Hematopoietic multipotent progenitor cell treated with erythropoietin and hydrocortisone succinate and interleukin-3 and kit ligand, for 6 days (in vitro differentiated cells): ENCODE results near the gene DPH1.

Experiments used
- DNase-seq: peaks from one replicate; pipeline ENCODE4 v3.0.0-alpha.2; 2015

Gene DPH1

GRCh38 chr17:2051933-2052559, 22.1 kb downstream of the DPH1 start:
- DNase-seq = no peak

DNA sequence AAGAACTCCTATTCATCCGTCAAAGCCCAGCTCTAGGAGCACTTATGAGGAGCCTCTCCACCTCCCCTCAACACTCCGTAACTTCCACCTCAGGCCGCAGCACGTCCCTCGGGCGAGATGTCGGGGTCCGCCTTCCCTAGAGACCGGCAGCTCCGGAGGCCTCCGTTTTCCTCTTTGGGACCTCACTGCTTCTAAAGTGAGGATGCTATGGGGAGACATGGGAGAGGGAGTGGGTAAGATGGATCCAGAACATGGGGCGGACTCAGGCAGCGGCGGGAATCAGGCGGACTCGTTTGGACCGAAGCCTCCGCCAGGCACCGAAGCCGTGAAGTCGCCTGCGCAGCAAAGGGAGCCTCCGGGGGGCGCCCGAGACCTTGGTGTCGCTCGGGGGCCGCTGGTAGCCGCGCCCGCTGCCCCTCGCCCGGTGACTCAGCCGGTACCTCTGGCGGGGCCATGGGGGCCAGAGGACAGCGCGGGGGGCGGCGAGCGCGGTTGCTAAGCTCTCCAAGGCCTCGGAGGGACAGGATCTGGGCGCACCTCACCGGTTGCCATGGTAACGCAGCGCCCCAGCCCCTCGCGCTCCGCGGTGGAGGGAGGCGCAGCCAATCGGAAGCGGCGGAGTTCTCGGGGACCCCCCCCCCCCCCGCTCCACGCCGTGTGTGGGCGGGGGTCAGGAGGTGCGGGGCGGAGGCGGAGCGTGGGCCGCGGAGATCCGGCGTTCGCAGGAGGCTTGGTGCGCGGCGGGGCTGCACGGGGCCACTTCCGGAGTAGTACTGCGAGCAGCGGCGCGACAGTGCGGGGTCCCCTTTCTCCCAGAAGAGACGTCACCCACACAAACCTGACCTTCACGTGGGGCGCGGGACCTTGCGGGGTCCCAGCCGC, 23.7 kb downstream of the DPH1 start:
- DNase-seq = peak; percentile 81

- no peak for DNase-seq
Observed at GRCh38 chr17:2054262-2054511, 24.2 kb downstream of the DPH1 start.

DNA sequence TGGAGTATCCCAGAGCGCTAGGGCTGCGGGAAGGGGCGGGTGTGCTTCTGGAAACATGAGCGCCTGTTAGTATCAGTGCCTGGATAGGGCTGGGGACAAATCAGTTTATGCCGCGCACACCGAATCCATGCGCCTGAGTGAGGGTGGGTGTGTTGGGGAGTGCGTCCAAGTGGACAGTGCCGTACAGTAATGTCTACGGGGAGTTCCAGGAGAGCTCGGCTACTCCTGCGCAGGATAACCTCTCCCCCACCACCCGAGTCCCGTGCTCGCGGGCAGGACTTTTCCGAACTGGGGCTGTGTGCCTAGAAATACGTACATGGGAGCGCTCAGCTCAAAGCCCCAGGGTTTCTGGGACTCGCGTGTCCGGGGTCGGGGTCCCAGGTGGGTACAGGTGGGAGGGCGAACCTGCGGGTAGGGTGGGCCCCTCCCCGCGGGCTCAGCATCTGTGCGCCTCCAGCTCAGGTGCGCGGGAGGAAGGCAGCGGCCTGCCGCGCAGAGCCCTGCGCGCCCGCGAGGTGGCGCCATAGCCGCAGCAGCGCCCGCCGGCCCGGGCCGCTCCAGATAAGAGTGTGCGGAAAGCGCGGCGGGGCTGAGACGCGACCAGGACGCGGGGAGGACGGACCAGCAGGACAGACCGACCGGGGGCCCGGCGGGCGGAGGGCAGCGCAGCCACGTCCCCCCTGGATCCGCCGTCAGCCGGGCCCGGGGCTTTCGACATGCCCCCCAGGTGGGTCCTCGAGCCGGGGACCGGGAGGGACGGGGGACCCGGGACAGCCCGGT, 24.7 kb downstream of the DPH1 start, which contains the start of gene HIC1:
TSS of gene HIC1 (plus strand) at position 592 of the 780 bp plus-strand sequence. CDS start 1,588 bp downstream, outside the sequence.
- peak; percentile 80 for DNase-seq

DNA sequence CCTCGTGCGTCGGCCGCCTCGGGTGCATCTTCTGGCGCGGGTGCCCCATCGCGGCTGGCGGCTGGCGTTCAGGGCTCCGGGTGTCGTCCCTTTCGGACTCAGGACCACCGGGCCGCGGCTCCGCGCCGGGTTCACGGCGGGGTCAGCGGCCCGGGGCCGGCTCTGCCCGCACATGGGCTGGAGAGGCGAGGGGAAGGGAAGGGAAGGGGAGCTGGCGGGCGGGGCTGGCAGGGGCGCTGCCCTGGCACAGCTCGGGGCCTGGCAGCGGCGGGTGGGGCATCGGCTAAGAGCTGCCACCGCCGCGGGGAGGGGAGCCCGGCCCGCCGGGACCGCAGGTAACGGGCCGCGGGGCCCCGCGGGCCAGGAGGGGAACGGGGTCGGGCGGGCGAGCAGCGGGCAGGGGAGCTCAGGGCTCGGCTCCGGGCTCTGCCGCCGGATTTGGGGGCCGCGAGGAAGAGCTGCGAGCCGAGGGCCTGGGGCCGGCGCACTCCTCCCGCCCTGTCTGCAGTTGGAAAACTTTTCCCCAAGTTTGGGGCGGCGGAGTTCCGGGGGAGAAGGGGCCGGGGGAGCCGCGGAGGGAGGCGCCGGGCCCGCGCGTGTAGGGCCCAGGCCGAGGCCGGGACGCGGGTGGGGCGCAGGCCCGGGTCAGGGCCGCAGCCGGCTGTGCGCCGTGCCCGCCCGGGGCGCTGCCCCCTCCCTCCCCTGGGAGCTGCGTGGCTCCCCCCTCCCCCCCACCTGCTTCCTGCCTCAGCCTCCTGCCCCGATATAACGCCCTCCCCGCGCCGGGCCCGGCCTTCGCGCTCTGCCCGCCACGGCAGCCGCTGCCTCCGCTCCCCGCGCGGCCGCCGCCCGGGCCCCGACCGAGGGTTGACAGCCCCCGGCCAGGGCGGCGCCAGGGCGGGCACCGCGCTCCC, 25.6 kb downstream of the DPH1 start:
- DNase-seq = no peak

GRCh38 chr17:2056206-2057174, 26.5 kb downstream of the DPH1 start:
- DNase-seq = peak; percentile 46

GRCh38 chr17:2057175-2057759, 27.3 kb downstream of the DPH1 start:
- peak; percentile 30 for DNase-seq

DNA sequence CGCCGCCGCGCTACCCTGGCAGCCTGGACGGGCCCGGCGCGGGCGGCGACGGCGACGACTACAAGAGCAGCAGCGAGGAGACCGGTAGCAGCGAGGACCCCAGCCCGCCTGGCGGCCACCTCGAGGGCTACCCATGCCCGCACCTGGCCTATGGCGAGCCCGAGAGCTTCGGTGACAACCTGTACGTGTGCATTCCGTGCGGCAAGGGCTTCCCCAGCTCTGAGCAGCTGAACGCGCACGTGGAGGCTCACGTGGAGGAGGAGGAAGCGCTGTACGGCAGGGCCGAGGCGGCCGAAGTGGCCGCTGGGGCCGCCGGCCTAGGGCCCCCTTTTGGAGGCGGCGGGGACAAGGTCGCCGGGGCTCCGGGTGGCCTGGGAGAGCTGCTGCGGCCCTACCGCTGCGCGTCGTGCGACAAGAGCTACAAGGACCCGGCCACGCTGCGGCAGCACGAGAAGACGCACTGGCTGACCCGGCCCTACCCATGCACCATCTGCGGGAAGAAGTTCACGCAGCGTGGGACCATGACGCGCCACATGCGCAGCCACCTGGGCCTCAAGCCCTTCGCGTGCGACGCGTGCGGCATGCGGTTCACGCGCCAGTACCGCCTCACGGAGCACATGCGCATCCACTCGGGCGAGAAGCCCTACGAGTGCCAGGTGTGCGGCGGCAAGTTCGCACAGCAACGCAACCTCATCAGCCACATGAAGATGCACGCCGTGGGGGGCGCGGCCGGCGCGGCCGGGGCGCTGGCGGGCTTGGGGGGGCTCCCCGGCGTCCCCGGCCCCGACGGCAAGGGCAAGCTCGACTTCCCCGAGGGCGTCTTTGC, 28.0 kb downstream of the DPH1 start:
- no peak for DNase-seq

DNA sequence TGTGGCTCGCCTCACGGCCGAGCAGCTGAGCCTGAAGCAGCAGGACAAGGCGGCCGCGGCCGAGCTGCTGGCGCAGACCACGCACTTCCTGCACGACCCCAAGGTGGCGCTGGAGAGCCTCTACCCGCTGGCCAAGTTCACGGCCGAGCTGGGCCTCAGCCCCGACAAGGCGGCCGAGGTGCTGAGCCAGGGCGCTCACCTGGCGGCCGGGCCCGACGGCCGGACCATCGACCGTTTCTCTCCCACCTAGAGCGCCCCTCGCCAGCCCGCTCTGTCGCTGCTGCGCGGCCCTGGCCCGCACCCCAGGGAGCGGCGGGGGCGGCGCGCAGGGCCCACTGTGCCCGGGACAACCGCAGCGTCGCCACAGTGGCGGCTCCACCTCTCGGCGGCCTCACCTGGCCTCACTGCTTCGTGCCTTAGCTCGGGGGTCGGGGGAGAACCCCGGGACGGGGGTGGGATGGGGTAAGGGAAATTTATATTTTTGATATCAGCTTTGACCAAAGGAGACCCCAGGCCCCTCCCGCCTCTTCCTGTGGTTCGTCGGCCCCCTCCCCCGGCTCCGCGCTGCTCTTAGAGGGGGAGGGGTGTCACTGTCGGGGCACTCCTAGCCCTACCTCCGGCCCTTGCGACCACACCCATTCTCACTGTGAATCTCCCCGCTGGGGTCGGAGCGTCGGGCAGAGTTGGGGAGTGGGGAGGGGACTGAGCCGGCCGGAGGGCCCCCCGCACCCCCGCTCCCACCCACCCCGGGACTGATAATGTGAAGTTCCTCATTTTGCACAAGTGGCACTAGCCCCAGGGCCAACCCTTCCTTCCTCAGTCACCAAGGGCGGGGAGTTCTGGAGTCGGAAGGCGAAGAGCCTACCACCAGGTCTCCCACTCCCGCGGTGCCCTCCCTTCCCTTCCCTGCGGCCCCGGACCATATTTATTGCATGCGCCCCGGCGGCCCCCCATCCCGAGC, 28.9 kb downstream of the DPH1 start:
- DNase-seq = peak; percentile 85

- DNase-seq = no peak
Observed at GRCh38 chr17:2059547-2060384, 29.8 kb downstream of the DPH1 start.

DNA sequence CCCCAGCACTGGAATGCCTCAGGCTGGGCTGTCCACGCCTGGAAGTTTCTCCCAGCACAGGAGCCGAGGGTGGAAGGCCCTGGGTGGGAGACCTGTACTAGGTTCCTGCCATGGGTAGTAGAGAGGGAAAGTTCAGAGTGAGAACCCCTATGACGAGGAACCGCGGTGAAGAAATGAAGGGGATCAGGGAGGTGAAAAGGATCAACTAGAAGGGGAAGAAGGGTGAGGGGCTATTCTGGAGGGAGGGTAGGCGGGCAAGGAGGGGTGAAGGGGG, 30.4 kb downstream of the DPH1 start:
- no peak for DNase-seq

DNA sequence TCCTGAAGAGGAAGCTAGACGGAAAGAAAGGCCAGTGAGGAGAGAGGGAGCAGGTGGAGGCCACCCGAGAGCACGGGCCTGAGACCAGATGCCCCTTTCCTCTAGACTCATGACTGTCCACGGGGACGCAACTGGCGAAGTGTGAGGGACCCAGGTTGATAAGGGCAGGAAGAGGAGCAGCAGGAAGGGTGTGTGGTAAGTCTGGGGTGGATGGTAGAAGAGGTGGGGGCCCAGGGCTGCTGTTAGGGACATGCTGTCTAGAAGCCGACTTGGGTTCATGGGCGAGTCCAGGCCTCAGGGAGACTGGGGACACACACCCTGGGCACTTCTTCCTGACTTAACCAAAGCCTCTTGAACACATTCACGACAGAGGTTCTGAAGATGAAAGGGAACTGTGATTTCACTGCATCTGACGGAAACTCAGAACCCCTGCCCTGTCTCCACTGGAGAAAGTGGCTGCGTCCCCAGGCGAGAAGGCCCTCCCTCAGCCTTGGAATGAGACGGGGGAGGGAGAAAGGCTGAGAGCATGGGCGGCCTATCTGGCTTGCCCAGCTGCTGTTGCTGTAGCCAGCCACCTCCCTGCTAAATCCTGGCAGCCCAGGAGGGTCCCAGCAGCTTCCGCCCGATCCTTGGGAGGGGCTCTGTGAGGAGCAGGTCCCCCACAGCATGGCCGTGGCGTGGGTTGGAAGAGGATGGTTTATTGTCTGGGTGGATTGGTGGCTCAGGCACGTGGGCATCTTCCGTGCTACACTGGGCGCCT, 30.9 kb downstream of the DPH1 start:
- peak; percentile 23 for DNase-seq

DNA sequence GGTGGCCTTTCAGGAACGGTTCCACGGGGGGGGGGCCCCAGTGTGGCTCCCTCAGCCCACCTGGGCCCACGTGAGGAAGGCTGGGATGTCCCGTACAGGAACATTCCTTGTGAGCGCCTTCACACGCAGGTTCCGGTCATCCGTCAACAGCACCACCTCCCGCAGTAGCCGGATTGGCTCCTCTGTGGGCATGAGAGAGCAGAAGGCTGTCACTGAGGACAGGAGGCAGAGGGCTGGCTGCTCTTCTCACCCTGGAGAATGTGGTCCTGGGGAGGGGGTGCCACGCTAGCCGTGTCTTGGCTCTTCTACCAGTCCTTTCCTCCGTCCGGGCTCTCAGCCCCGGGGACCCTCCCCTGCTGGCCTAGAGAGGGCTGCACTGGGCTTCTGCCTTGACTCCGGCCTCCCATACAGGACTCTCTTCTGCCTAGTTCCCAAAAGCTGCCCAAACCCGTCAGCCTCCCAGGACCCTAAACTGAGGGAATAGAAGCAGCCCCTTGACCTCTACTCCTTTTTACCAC, 31.5 kb downstream of the DPH1 start:
- no peak for DNase-seq

DNA sequence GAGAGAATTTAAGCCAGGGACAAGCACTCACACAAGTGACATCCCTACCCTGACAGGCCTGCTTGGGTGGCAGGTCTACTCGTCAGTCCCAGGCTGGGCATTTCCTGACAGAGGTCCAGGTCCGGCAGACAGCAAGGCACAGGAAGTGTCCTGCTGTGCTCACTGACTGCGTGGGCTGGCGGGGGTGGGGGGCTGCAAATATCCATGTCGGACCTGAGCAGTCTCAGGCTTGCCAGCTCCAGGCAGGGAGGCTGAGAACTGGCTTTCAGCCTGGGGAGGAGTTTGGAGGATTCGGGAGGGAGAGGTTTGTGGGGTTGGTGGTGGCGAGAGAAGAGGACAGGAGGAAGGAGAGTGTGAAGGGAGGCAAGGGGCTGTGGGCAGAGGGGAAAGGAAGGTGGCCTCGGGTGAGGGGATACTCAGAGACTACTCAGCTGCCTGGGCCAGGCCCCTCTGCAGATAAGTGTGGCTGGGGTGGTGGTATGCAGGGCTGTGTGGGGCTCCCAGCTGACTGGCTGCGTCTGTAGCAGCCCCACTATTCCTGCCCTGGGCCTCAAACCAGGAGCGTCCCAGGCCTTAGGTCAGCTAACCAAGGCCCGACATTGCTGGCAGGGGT, 32.7 kb downstream of the DPH1 start:
- DNase-seq = no peak

- no peak for DNase-seq
Observed at GRCh38 chr17:2063261-2064146, 33.6 kb downstream of the DPH1 start.

- DNase-seq = no peak
Observed at GRCh38 chr17:2064147-2064489, 34.2 kb downstream of the DPH1 start.
